ENCODE data around the gene ATP2A2.

The ATP2A2 gene

GRCh38 chr12:110304061-110304551 is 23.1 kb downstream of the ATP2A2 start:
- no peak overlapping the region for H2BK120ac ChIP-seq (ENCODE audit: low read depth, low read length)

GRCh38 chr12:110307372-110307771 is 26.3 kb downstream of the ATP2A2 start:
- Histone ChIP-seq H2BK15ac (ENCODE audit: low read depth, poor library complexity, severe bottlenecking) (no peak overlapping the region), H3K9me3 (ENCODE audit: control insufficient read depth, low read length) (no peaks in the 10 kb centered on the region), H3K9ac (ENCODE audit: low read length) (no peak overlapping the region), H3K4me3 (ENCODE audit: insufficient read depth in 1 of 2, low read depth in 1 of 2, low read length in 2 of 2) (no peak overlapping the region), H3K4me1 (ENCODE audit: control insufficient read depth, insufficient read depth, low read depth, low read length) (peaks cover 2% of the 10 kb centered on the region), H2BK120ac (ENCODE audit: low read depth, low read length) (no peak overlapping the region), H3K27me3 (ENCODE audit: control insufficient read depth in 1 of 2, insufficient read depth in 1 of 2, low read length in 2 of 2) (no peaks in the 10 kb centered on the region), H3K14ac (ENCODE audit: low read length in 2 of 2) (no peak overlapping the region), H3K18ac (ENCODE audit: low read depth in 1 of 2, low read length in 2 of 2) (peak overlapping the region in 1 of 2 experiments; percentile 34), H3K79me1 (replicated peaks; ENCODE audit: low read length, poor library complexity, severe bottlenecking) (peaks cover 3% of the 10 kb centered on the region), H3K36me3 (ENCODE audit: control insufficient read depth in 1 of 2, insufficient read depth in 2 of 2, low read depth in 1 of 2, low read length in 2 of 2) (peaks cover 27 to 86% of the 10 kb centered on the region in 2 experiments), H3K4me2 (ENCODE audit: low read length, poor library complexity, severe bottlenecking) (no peak overlapping the region), H2AK5ac (ENCODE audit: low read length, severe bottlenecking) (no peak overlapping the region), H2BK5ac (ENCODE audit: low read depth, low read length, poor library complexity, severe bottlenecking) (no peak overlapping the region), H2AFZ (ENCODE audit: low read depth, low read length) (no peak overlapping the region), H3K23ac (ENCODE audit: low read length in 2 of 2) (no peak overlapping the region), H3K27ac (ENCODE audit: low read length, poor library complexity, severe bottlenecking) (no peak overlapping the region), H2BK12ac (ENCODE audit: low read length in 2 of 2) (no peak overlapping the region), H3K4ac (ENCODE audit: low read depth in 1 of 2, low read length in 2 of 2) (no peak overlapping the region), H4K91ac (ENCODE audit: low read length) (no peak overlapping the region), H4K8ac (ENCODE audit: low read length) (no peak overlapping the region)
- WGBS = 87% methylated on average over 3 of the region's 3 CpGs
- DNase-seq = peak; percentile 22

More at GRCh38 chr12:110304061-110304551, 23.1 kb downstream of the ATP2A2 start:
- no peak for DNase-seq
- Histone ChIP-seq H3K4me2 (ENCODE audit: low read length, poor library complexity, severe bottlenecking) (no peak overlapping the region), H2BK12ac (ENCODE audit: low read length in 2 of 2) (no peak overlapping the region), H3K4ac (ENCODE audit: low read depth in 1 of 2, low read length in 2 of 2) (no peak overlapping the region), H3K4me1 (ENCODE audit: control insufficient read depth, insufficient read depth, low read depth, low read length) (peaks cover 2% of the 10 kb centered on the region), H2BK5ac (ENCODE audit: low read depth, low read length, poor library complexity, severe bottlenecking) (no peak overlapping the region), H3K79me1 (replicated peaks; ENCODE audit: low read length, poor library complexity, severe bottlenecking) (peaks cover 3% of the 10 kb centered on the region), H2BK15ac (ENCODE audit: low read depth, poor library complexity, severe bottlenecking) (no peak overlapping the region), H3K27me3 (ENCODE audit: control insufficient read depth in 1 of 2, insufficient read depth in 1 of 2, low read length in 2 of 2) (no peaks in the 10 kb centered on the region), H3K27ac (ENCODE audit: low read length, poor library complexity, severe bottlenecking) (no peak overlapping the region), H3K4me3 (ENCODE audit: insufficient read depth in 1 of 2, low read depth in 1 of 2, low read length in 2 of 2) (peak overlapping the region in 1 of 2 experiments; percentile 4), H4K8ac (ENCODE audit: low read length) (no peak overlapping the region), H4K91ac (ENCODE audit: low read length) (no peak overlapping the region), H3K23ac (ENCODE audit: low read length in 2 of 2) (no peak overlapping the region), H2AK5ac (ENCODE audit: low read length, severe bottlenecking) (no peak overlapping the region), H3K18ac (ENCODE audit: low read depth in 1 of 2, low read length in 2 of 2) (no peak overlapping the region), H3K9me3 (ENCODE audit: control insufficient read depth, low read length) (no peaks in the 10 kb centered on the region), H2AFZ (ENCODE audit: low read depth, low read length) (no peak overlapping the region), H3K36me3 (ENCODE audit: control insufficient read depth in 1 of 2, insufficient read depth in 2 of 2, low read depth in 1 of 2, low read length in 2 of 2) (peaks cover 33 to 89% of the 10 kb centered on the region in 2 experiments), H3K14ac (ENCODE audit: low read length in 2 of 2) (no peak overlapping the region), H3K9ac (ENCODE audit: low read length) (peak overlapping the region; percentile 11)
- 50% methylated on average over 3 of the region's 4 CpGs for WGBS

GRCh38 chr12:110310763-110311162 is 29.7 kb downstream of the ATP2A2 start:
- no peaks in the 10 kb centered on the region for H3K27me3 ChIP-seq (ENCODE audit: control insufficient read depth in 1 of 2, insufficient read depth in 1 of 2, low read length in 2 of 2)
- H3K4me1 ChIP-seq (ENCODE audit: control insufficient read depth, insufficient read depth, low read depth, low read length) = no peaks in the 10 kb centered on the region
- H3K14ac ChIP-seq (ENCODE audit: low read length in 2 of 2) = no peak overlapping the region
- no peak overlapping the region for H3K18ac ChIP-seq (ENCODE audit: low read depth in 1 of 2, low read length in 2 of 2)
- H2AFZ ChIP-seq (ENCODE audit: low read depth, low read length) = no peak overlapping the region
- no peak overlapping the region for H3K23ac ChIP-seq (ENCODE audit: low read length in 2 of 2)
- no peaks in the 10 kb centered on the region for H3K9me3 ChIP-seq (ENCODE audit: control insufficient read depth, low read length)
- peaks cover 21 to 60% of the 10 kb centered on the region in 2 experiments for H3K36me3 ChIP-seq (ENCODE audit: control insufficient read depth in 1 of 2, insufficient read depth in 2 of 2, low read depth in 1 of 2, low read length in 2 of 2)
- no peak overlapping the region for H2BK5ac ChIP-seq (ENCODE audit: low read depth, low read length, poor library complexity, severe bottlenecking)
- no peak overlapping the region for H3K4me2 ChIP-seq (ENCODE audit: low read length, poor library complexity, severe bottlenecking)
- no peak overlapping the region for H3K4ac ChIP-seq (ENCODE audit: low read depth in 1 of 2, low read length in 2 of 2)
- H2BK120ac ChIP-seq (ENCODE audit: low read depth, low read length) = no peak overlapping the region
- no peak overlapping the region for H3K27ac ChIP-seq (ENCODE audit: low read length, poor library complexity, severe bottlenecking)
- H4K91ac ChIP-seq (ENCODE audit: low read length) = no peak overlapping the region
- no peak overlapping the region for H3K4me3 ChIP-seq (ENCODE audit: insufficient read depth in 1 of 2, low read depth in 1 of 2, low read length in 2 of 2)
- H2AK5ac ChIP-seq (ENCODE audit: low read length, severe bottlenecking) = no peak overlapping the region
- no peak overlapping the region for H4K8ac ChIP-seq (ENCODE audit: low read length)
- H2BK12ac ChIP-seq (ENCODE audit: low read length in 2 of 2) = no peak overlapping the region
- no peak overlapping the region for H2BK15ac ChIP-seq (ENCODE audit: low read depth, poor library complexity, severe bottlenecking)
- no peak overlapping the region for H3K9ac ChIP-seq (ENCODE audit: low read length)
- no peaks in the 10 kb centered on the region for H3K79me1 ChIP-seq (replicated peaks; ENCODE audit: low read length, poor library complexity, severe bottlenecking)
- DNase-seq = peak; percentile 24

GRCh38 chr12:110311903-110312302 is 30.9 kb downstream of the ATP2A2 start:
- Histone ChIP-seq H3K36me3 (ENCODE audit: control insufficient read depth in 1 of 2, insufficient read depth in 2 of 2, low read depth in 1 of 2, low read length in 2 of 2) (peaks cover 19 to 56% of the 10 kb centered on the region in 2 experiments), H3K4me3 (ENCODE audit: insufficient read depth in 1 of 2, low read depth in 1 of 2, low read length in 2 of 2) (no peak overlapping the region), H3K14ac (ENCODE audit: low read length in 2 of 2) (no peak overlapping the region), H3K4me2 (ENCODE audit: low read length, poor library complexity, severe bottlenecking) (no peak overlapping the region), H2BK120ac (ENCODE audit: low read depth, low read length) (no peak overlapping the region), H2AK5ac (ENCODE audit: low read length, severe bottlenecking) (no peak overlapping the region), H3K9me3 (ENCODE audit: control insufficient read depth, low read length) (no peaks in the 10 kb centered on the region), H3K9ac (ENCODE audit: low read length) (peak overlapping the region; percentile 12), H3K79me1 (replicated peaks; ENCODE audit: low read length, poor library complexity, severe bottlenecking) (no peaks in the 10 kb centered on the region), H3K27ac (ENCODE audit: low read length, poor library complexity, severe bottlenecking) (no peak overlapping the region), H2BK12ac (ENCODE audit: low read length in 2 of 2) (no peak overlapping the region), H2AFZ (ENCODE audit: low read depth, low read length) (no peak overlapping the region), H4K8ac (ENCODE audit: low read length) (no peak overlapping the region), H3K4ac (ENCODE audit: low read depth in 1 of 2, low read length in 2 of 2) (no peak overlapping the region), H2BK15ac (ENCODE audit: low read depth, poor library complexity, severe bottlenecking) (no peak overlapping the region), H3K23ac (ENCODE audit: low read length in 2 of 2) (no peak overlapping the region), H4K91ac (ENCODE audit: low read length) (no peak overlapping the region), H3K4me1 (ENCODE audit: control insufficient read depth, insufficient read depth, low read depth, low read length) (peaks cover 1% of the 10 kb centered on the region), H3K18ac (ENCODE audit: low read depth in 1 of 2, low read length in 2 of 2) (no peak overlapping the region), H2BK5ac (ENCODE audit: low read depth, low read length, poor library complexity, severe bottlenecking) (no peak overlapping the region), H3K27me3 (ENCODE audit: control insufficient read depth in 1 of 2, insufficient read depth in 1 of 2, low read length in 2 of 2) (no peaks in the 10 kb centered on the region)
- 96% methylated on average over 6 of the region's 6 CpGs for WGBS
- no peak for DNase-seq

All from mesenchymal stem cell (in vitro differentiated cells and primary cell).